ENCODE measurements around the gene RAD51B.

DNA sequence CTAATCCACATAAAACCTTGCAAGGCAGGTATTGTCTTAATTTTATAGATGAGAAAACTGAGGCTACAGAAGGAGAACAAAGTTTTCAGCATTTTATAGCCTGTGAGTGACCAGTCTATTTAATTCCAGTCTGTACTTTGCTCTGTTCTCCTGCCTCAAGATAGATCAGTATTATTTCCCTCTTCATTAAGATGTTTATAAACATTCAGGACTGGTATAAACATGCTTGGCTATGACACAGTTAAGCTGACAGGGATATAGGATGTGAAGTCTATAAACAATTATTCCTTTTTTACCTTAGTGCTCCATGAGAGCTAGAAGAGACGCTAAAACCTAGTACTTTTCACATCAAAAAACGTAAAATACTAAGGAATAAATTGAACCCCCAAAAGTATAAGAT is 287.3 kb downstream of the RAD51B start:
- no peak for TF ChIP-seq EZH2 (IDR thresholded peaks at IDR 0.05)
- no peak for TF ChIP-seq FOXP2 (optimal IDR thresholded peaks at IDR 0.05; ENCODE audit: control extremely low read depth, extremely low read length, insufficient read depth)
